Activated T-cell treated with anti-CD3 and anti-CD28 coated beads for 1 hour (primary cell): ENCODE data around the gene SUMO3.
"Not testable (repeated sequence)": the region's sequence is repeated elsewhere in the genome, so short reads cannot be mapped to it uniquely, and the experiment has no call there.

Experiments
- DNase-seq: peaks from one replicate; pipeline ENCODE4 v3.0.0-alpha.2; 2020; ENCODE audit warnings: low read depth

Gene SUMO3

DNA sequence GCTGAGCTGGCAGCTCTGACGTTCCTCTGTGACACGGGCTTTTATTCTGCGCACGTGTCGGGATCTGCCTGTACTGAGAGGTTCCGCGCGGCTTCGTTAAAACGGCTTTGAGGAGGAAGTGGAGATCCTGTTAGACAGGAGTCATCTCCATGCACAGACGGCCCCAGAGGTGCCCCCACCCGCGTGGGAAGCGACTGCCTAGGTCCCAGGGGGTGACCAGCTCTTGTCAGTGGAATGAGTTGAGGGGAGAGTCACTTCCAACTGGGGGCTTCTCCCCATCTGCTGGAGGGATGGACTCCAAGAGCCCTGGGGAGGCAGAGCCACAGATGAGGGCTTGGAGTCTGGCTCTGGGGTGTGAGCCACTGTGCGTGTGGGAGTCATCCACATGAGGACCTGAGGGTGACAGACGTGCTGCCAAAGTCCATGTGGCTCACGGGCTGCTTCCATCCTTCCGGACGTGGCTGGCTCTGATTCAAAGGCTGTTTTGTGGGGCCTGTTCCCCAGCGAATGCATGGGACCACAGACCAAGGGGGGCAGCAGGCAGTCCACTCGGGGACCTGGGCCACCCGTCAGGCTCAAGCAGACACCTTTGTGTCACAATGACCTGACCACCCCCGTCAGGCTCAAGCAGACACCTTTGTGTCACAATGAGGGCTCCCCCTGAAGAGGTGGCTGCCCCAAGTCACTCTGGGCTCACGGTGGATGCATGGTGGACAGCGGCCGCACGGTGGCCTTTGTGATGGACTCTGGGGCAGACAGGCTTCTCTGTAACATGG is 28.8 kb upstream of the SUMO3 start:
- DNase-seq, result peak; percentile 26

- DNase-seq, result no peak
Measured at GRCh38 chr21:44846224-44846484, 28.3 kb upstream of the SUMO3 start.

DNA sequence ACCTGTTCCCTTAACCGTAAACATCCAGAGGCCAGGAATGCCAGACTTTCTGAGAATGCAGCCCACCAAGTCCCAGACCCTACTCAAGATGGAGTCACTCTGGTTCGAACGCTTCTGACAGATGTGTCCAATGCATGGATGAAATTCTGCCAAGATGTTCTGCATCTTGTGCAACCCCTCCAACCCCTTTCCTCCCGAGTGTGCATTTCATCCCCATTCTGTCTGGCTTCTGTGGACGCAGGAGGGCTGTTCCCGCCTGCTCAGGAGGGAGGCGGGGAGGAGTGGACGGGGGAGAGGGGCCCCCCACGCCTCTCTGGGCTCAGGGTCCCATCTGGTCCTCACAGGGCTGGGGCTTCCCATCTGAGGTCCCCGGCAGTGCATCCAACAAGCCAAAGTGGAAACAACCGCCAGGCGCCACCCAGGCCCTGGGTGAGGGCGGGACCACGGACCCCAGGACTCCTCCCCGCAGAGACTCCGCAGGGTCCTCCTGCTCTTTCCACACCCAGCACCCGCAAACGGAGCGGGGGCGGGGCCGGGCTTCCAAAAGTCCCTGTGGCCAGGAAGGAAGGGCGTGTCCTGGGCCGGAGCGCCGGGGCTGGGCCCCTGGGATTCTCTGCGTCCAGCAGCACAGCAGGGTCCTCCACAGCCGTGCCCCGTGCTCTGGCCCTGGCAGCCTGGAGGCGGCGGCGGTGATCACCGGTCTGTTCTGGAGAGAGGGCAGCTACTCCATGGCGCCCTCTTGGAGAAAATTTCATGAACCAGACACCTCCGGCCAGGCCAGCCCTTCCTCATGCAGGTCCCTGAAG is 27.8 kb upstream of the SUMO3 start:
- peak; percentile 28 for DNase-seq

GRCh38 chr21:44844256-44844655 is 26.4 kb upstream of the SUMO3 start:
- no peak for DNase-seq

DNA sequence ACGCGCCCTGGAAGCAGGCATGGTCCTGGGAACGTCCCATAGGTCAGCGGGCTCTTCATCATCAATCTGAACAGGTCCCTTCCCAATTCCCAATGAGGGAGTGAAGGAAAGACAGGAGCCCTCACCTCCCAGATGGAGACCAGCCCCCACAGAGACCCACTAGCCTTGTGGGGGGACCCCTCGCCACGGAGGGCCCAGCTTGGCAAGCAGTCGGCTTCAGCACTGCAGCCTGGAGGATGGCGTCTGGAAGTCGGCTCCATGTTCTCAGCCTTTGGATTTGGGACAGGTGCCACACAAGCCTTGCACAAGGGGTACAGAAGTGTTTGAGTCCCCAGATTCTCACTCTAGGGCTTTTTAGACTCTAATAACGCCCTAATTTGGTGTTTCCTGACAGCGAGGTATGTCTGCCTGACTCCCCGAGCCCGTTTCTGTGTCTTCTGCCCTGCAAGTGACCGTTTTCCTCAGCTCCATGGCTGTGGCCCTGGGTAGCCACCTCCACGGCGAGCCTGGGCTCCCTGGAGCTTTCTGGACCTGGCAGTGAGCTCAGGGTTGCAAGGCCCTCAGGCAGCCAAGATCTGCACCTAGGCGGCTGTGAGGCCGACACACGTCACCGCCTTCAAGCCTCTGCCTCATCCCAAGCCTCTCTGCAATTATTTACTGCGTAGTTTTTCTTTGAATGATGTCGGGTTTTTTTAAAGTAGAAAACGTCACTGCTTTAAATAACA is 25.0 kb upstream of the SUMO3 start:
- no peak for DNase-seq

DNA sequence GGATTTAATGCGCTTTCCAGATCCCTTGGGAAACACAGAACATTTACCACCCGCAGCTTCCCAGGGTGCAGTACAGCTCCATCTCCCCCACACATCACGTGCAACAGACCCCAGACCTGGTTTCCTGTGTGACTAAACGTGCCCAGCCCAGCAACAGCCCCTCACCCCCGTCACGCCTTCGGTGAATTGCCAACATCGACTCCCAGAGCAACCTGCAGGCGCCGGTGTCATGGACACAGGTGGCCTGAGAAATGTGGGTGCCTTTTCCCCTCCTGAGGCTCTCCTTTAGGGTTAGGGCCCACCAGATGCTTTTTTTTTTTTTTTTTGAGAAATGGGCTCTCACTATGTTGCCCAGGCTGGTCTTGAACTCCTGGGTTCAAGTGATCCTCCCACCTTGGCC is 24.2 kb upstream of the SUMO3 start:
- DNase-seq, result no peak

DNA sequence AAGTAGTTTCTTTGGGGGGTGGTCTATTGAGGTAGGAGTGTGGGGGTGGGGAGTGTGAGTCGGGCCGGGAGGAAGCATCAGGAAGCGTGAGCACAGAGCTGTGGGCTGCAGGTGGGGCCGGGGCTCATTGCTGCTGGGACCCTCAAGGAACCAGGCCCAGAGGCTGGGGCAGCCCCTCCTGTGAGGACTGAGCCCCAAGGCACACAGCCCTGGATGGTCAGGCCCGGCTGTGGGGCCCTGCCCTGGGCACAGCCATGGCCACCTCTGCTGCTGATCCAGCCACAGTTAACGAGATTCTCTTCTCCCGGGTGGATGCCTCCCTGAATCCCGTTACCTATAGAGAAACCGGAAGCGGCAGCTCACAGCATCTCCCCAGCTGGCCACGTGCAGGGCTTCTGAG is 22.9 kb upstream of the SUMO3 start:
- DNase-seq, result no peak

DNA sequence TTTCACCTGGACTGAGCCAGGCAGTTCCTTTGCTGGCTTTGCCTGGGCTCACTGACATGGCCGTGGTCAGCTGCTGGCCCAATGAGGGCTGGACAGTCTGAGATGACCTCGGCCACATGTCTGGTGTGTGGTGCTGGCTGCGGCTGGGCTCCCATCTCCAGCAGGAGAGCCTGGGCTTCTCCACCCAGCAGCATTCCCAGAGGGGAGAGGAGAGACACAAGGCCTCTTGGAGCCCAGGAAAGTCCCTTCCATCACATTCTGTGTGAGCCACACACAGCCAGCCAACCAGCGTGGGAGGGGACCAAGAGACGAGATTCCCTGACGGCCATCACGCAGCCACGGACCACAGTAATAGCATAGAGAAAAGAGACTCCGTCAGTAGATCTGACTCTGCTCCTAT is 21.1 kb upstream of the SUMO3 start:
- DNase-seq, result no peak

DNA sequence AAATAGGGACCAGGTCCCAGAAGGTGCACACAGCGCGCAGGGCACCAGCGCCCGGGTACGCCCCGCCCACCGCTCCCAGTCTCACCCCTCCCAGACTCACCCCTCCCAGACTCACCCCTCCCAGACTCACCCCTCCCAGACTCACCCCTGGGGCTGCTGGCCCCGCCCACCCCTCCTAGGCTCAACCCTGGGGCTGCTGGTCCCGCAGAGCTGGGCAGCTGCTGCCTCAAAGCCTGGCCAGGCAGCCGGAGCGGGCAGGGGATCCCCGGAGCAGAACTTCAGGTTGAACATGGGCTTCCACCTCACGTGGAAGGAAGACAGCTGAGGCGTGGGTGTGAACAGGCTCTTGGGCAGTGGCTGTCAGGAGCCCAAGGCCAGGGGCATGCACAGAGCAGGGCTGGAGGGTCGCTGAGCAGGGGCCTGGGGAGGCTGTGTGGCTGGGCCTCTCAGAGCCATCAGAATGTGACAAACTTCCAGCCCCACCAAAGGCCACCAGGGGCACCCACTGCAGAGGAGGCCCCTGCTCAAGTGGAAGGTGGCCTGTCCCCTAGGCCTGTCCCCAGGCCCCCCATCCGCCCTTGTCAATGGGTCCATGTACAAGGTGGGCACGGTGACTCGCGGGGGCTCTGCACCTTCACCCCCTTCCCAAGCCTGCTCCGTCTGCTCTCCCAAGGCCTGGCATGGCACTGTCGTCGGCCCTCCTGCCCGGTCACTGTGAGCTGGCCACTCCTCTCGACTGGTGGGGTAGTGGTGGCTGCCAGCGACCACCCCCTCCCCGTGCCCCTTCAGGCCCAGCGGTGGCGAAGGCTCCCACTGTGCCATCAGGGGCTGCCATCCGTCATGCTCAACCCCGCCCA is 20.4 kb upstream of the SUMO3 start:
- DNase-seq, result no peak

DNA sequence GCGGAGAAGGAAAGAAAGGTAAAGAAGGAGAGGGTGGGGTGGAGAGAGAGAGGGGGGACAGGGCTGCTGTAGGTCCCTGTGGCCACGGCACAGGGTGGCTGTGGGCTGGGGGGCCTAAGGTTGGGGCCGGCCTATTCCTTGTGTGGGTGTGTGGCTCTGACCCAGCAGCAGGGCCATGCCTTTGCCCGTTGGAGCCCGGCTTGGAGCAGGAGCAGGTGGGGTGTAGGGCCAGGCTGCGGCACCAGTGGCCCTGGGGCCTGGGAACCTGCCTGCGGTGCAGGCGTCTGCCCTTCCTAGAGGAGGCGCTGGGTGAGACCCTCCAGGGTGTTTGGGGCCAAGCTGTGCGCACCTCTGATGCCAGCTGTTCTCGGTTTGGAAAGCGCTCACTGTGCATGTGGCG is 19.7 kb upstream of the SUMO3 start:
- no peak for DNase-seq

DNA sequence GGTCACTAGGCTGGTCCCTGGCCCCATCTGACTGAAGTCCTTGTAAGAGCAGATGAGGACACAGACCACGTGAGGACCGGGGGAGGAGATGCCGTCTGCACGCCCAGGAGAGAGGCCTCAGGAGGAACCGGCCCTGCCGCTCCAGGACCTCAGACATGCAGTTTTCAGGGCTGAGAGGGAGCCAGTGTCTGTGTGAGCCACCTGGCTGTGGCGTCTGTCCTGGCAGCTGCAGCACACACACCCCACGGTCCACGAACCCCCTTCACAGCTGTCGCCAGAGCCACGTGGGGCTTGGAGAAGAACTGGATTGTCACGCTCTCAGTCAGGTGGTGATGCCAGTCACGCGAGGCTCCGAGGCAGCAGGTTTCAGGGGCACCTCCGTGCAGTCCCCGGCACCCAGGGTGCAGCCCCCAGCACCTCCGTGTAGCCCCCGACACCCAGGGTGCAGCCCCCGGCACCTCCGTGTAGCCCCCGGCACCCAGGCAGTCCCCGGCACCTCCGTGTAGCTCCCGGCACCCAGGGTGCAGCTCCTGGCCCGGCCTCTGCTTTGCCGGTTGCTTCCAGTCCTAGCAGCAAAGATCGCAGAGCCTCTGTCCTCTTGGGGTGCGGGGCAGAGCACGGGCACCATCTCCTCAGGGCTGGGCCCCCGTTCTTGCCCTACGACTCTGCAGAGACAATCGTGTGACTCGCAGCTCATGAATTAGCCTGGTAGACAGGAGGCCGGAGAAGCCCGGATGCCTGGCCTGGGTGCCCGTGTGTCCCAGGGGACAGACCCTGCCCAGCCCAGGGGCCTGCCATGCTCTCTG is 19.0 kb upstream of the SUMO3 start:
- DNase-seq, result no peak

DNA sequence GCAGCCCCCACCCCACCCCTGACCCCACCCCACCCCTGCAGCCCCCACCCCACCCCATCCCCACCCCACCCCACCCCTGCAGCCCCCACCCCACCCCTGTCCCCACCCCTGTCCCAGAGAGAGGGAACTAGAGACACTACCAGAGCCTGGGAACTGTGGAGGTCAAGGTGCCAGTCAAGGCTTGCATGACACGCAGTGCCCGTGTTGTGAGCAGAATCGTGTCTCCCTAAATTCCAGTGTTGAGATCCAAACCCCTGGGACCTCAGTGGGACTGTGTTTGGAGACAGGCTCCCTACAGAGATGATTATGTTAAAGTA is 18.4 kb upstream of the SUMO3 start:
- no peak for DNase-seq

- no peak for DNase-seq
Measured at GRCh38 chr21:44835647-44835973, 17.7 kb upstream of the SUMO3 start.

- DNase-seq, result no peak
Measured at GRCh38 chr21:44834951-44835646, 17.2 kb upstream of the SUMO3 start.

DNA sequence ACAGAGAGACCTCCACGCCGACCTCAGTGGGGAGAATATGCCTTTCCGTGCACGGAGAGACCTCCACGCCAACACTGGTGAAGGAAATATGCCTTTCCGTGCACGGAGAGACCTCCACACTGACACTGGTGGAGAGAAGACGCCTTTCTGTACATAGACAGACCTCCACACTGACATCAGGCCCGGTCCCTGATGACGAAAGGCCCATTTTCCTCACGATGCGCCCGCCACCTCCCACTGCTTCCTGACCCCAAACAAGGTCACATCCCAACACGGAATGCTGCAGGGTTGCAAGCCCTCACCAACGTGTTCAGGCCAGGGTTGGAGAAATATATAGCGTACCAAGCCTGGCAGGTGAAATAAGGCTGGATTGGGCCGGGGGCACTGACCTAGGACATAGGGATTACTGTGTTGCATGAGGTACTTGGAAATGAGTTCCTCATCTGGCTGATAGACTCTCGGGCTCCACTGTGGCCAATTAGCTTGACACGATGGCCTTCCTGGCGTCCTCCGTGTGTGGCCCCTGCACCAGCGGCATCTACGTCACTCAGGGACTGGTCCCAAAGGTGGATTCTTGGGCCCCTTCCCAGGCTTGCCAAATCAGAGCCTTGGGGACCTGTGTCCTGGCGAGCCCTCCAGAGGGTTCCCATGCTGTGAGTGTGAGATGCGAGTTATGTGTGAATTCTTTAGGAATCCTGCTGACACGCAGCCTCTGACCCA is 16.5 kb upstream of the SUMO3 start:
- DNase-seq, result no peak

- DNase-seq, result no peak
Measured at GRCh38 chr21:44833663-44834062, 15.8 kb upstream of the SUMO3 start.

GRCh38 chr21:44832516-44833255 is 14.8 kb upstream of the SUMO3 start:
- not testable (repeated sequence) for DNase-seq

- no peak for DNase-seq
Measured at GRCh38 chr21:44831227-44831860, 13.5 kb upstream of the SUMO3 start.

GRCh38 chr21:44829507-44830092 is 11.7 kb upstream of the SUMO3 start:
- no peak for DNase-seq
